GM13976 (cell line): ENCODE results near the gene SLC1A6.

ENCODE experiments used
- DNase-seq: peaks from one replicate; pipeline ENCODE4 v3.0.0; 2012; ENCODE audit warnings: low spot score
- in situ Hi-C: fragments of 300-500 bp; cut with MboI; formaldehyde crosslinking; loops from one replicate; pipeline ENCODE4 v1.12.0; 2022; ENCODE audit warnings: low sequenced_read_pairs, mixed read lengths, inconsistent platforms; ENCODE audit not compliant: unreplicated experiment
- TF ChIP-seq, protein P1 (sequence below): IDR thresholded peaks from 2 replicates; pipeline ENCODE4 v1.5.1; 2012; ENCODE audit warnings: borderline replicate concordance, mild to moderate bottlenecking; ENCODE audit not compliant: insufficient read depth; ENCODE audit errors: extremely low read depth, missing control alignments, control extremely low read depth

Gene SLC1A6

DNA sequence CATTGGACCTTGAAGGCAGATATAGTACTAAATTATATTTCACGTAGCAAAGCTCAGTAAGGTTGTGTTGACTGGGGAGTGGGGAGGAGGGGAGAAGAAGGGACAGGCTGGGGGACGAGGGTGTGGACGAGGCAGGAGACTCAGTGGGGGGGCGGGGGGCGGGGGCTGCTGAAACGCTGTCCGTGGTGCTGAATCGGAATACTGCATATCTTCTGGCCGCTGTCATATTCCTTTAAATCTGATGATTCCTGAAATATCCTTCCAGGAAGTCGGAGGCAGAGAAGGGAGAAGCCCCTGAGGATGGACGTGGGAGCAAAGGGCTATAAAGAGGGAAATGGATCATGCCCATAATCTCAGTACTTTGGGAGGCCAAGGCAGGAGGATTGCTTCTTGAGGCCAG is 34.9 kb upstream of the SLC1A6 start:
- TF ChIP-seq, protein P1, sequence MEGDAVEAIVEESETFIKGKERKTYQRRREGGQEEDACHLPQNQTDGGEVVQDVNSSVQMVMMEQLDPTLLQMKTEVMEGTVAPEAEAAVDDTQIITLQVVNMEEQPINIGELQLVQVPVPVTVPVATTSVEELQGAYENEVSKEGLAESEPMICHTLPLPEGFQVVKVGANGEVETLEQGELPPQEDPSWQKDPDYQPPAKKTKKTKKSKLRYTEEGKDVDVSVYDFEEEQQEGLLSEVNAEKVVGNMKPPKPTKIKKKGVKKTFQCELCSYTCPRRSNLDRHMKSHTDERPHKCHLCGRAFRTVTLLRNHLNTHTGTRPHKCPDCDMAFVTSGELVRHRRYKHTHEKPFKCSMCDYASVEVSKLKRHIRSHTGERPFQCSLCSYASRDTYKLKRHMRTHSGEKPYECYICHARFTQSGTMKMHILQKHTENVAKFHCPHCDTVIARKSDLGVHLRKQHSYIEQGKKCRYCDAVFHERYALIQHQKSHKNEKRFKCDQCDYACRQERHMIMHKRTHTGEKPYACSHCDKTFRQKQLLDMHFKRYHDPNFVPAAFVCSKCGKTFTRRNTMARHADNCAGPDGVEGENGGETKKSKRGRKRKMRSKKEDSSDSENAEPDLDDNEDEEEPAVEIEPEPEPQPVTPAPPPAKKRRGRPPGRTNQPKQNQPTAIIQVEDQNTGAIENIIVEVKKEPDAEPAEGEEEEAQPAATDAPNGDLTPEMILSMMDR = no peak
- in situ Hi-C loops = no loop called here
- DNase-seq = no peak

DNA sequence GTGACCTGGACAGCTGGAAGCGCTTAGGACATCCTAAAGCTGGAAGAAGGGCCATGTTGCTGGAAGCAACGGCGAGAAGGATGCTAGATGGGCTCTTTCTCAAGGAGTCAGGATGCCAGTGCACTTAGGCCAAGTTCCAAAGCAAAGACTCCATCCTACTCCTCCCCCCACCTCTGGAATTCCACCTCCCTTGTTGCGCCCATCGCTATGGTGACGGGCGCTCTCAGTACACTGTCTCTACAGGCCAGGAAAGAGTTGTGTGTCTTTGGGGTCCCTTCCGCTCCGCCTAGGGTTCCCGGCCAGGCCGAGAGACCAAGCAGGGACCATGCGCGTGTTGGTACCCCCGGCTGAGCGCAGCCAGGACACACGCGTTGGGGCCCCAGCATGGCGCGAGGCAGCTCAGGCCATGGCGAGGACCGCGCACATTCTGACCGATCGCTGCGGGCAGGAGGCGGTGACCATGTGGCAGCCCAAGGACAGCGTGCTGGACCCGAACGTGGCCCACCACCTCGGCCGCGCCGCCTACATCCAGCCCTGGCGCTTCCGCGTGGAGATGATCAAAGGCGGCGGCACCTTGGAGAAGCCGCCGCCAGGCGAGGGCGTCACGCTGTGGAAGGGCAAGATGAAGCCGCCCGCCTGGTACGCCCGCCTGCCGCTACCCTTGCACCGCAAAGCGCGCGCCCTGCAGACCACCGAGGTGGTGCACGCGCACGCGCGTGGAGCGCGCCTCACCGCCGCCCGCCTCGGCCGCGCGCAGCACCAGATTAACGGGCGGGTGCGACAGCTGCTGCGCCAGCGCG is 31.0 kb upstream of the SLC1A6 start:
- in situ Hi-C loops = no loop called here
- TF ChIP-seq, protein P1 = no peak
- no peak for DNase-seq

GRCh38 chr19:15008308-15008707 is 28.6 kb upstream of the SLC1A6 start:
- TF ChIP-seq, protein P1 = no peak
- in situ Hi-C loops = no loop called here
- DNase-seq = no peak

- DNase-seq = no peak
- in situ Hi-C loops = no loop called here
- TF ChIP-seq, protein P1 = no peak
These were observed 18.3 kb upstream of the SLC1A6 start for GRCh38 chr19:14997981-14998380.

DNA sequence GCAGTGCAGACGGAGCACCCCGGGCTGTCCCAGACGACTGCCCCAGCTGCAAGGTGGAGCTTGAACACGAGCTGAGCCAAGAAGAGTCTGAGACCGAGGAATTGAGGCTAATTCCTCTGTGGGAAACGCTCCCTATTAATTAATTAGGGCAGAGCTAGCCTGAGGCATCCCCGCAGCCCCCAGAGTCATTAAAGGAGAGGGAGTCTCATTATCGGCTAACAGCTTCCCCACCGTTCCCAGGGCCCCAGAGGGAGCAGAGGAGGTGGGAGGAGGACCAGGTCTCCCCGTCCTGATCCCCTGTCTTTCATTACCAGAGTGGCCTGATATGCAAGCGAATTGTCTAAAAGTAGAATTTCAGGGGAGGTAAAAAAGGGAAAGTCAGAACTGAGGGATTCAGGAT is 13.1 kb upstream of the SLC1A6 start:
- in situ Hi-C loops = no loop called here
- no peak for DNase-seq
- TF ChIP-seq, protein P1 = no peak

GRCh38 chr19:14985133-14985532 is 5.5 kb upstream of the SLC1A6 start:
- TF ChIP-seq, protein P1 = no peak
- in situ Hi-C loops = no loop called here
- no peak for DNase-seq
